ENCODE results near the gene FOXE3. TPM values are rescaled to one million over a fixed set of nuclear protein-coding genes. Genes with fewer than 3 reads are reported as not detected.

Gene FOXE3
- total and polyA plus RNA-seq, 2 of the 8 experiments (the other 6 are each of a cell fraction or from before 2014, with no cell fraction given), result 0.18 TPM; not detected in 1

- TF ChIP-seq CHD7 (IDR thresholded peaks at IDR 0.05; ENCODE audit: insufficient replicate concordance, low read length), result no peak
- no peak for TF ChIP-seq GABPA (IDR thresholded peaks at IDR 0.05; ENCODE audit: borderline replicate concordance, insufficient read depth, low read length)
- TF ChIP-seq SP1 (IDR thresholded peaks at IDR 0.05; ENCODE audit: low read depth, low read length), result no peak
- no peak for TF ChIP-seq PHF8 (conservative IDR thresholded peaks at IDR 0.05; ENCODE audit: low read depth, low read length)
- TF ChIP-seq CHD1 (IDR thresholded peaks at IDR 0.05; ENCODE audit: low read depth, low read length), result no peak
- TF ChIP-seq FOSL1 (IDR thresholded peaks at IDR 0.05; ENCODE audit: insufficient read depth, low read depth, low read length), result no peak
- TF ChIP-seq ATF2 (IDR thresholded peaks at IDR 0.05; ENCODE audit: low read length), result no peak
- no peak for TF ChIP-seq RNF2 (IDR thresholded peaks at IDR 0.05; ENCODE audit: borderline replicate concordance, low read depth, low read length, missing control alignments, poor library complexity, severe bottlenecking)
Observed at GRCh38 chr1:47449822-47450552, 33.9 kb downstream of the FOXE3 start (continued).

Measured in H1 (cell line).